ENCODE measurements around the gene APBB2.

- no peak for TF ChIP-seq CTCF (IDR thresholded peaks at IDR 0.05)
- TF ChIP-seq EP300 (IDR thresholded peaks at IDR 0.05), result no peak
- no peak for TF ChIP-seq POLR2A (IDR thresholded peaks at IDR 0.05)
Measured at GRCh38 chr4:41215155-41215554, 813 bp upstream of the APBB2 start.
